Measurements from ENCODE around the gene WASF1. TPM values are rescaled to one million over a fixed set of nuclear protein-coding genes. Genes with fewer than 3 reads are reported as not detected.

The WASF1 gene
- total and polyA plus RNA-seq, 2 donors from 2014 or later, result 6.5 to 9.7 TPM

GRCh38 chr6:110105296-110105695 lies 74.2 kb downstream of the WASF1 start:
- DNase-seq, result no peak
- H3K27ac ChIP-seq (ENCODE audit: low read depth in 2 of 2, low read length in 2 of 2), result no peak overlapping the region
- no peak for TF ChIP-seq CTCF (IDR thresholded peaks at IDR 0.05; ENCODE audit: borderline replicate concordance, extremely low read depth, insufficient read depth)
- intact Hi-C loops (cut with DNase I), result no loop called here
- peaks cover 0 to 13% (median 5%) of the 10 kb centered on the region in 3 donors for H3K36me3 ChIP-seq (ENCODE audit: control insufficient read depth in 2 of 3, insufficient read depth in 3 of 3, low read length in 3 of 3)
- H3K9ac ChIP-seq (ENCODE audit: low read length in 3 of 3), result no peak overlapping the region
- no peaks in the 10 kb centered on the region for H3K9me3 ChIP-seq (ENCODE audit: control insufficient read depth in 2 of 3, insufficient read depth in 1 of 3, low read length in 3 of 3)
- no peak overlapping the region for H3K4me3 ChIP-seq (ENCODE audit: low read length in 3 of 3)
- H3K27me3 ChIP-seq (ENCODE audit: control insufficient read depth, insufficient read depth, low read length), result no peaks in the 10 kb centered on the region
- FAIRE-seq, result no peak
- H3K4me1 ChIP-seq (ENCODE audit: control insufficient read depth in 2 of 3, insufficient read depth in 2 of 3, low read depth in 1 of 3, low read length in 3 of 3), result no peaks in the 10 kb centered on the region

DNA sequence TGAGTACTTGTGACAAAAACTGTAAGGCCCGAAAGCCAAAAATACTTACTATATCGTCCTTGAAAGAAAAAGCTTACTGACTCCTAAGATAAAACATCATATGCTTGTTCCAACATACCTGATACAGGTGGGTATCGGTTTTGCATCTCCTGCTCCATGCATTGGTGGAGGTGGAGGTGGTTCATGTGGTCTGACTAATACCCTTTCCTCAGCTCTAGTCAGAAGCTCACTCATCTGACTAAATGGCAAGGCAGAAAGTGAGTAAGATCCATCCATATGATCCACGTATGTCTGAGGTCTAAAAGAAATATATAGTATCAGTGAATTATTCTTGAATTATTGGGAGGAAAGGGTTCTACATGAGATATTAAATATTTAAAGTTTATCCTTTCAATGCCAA lies 76.2 kb downstream of the WASF1 start:
- H3K4me3 ChIP-seq (ENCODE audit: low read length in 3 of 3), result no peak overlapping the region
- intact Hi-C loops (cut with DNase I), result no loop called here
- H3K9me3 ChIP-seq (ENCODE audit: control insufficient read depth in 2 of 3, insufficient read depth in 1 of 3, low read length in 3 of 3), result no peaks in the 10 kb centered on the region
- DNase-seq (no peak), FAIRE-seq (no peak)
- H3K27me3 ChIP-seq (ENCODE audit: control insufficient read depth, insufficient read depth, low read length), result no peaks in the 10 kb centered on the region
- TF ChIP-seq CTCF (IDR thresholded peaks at IDR 0.05; ENCODE audit: borderline replicate concordance, extremely low read depth, insufficient read depth), result no peak
- no peak overlapping the region for H3K27ac ChIP-seq (ENCODE audit: low read depth in 2 of 2, low read length in 2 of 2)
- H3K36me3 ChIP-seq (ENCODE audit: control insufficient read depth in 2 of 3, insufficient read depth in 3 of 3, low read length in 3 of 3), result peaks cover 0 to 13% (median 5%) of the 10 kb centered on the region in 3 donors
- no peak overlapping the region for H3K9ac ChIP-seq (ENCODE audit: low read length in 3 of 3)
- no peaks in the 10 kb centered on the region for H3K4me1 ChIP-seq (ENCODE audit: control insufficient read depth in 2 of 3, insufficient read depth in 2 of 3, low read depth in 1 of 3, low read length in 3 of 3)

DNA sequence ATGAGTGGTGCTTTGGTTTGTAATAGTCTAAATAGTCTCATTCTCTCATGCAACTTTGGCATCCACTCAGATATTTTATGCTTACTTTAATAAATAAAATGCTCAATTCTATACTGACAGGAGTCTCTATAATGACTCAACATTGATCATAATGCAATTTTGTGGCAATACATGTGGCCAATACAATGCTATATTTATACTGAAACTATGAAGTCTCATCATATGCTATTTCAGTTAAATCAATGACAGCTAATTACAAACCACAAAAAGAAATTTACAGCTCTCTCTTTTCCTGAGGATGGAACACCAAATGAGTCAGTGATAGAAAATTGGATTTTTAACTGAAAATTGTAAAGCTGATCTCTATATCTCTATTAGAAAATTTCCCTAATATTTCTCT lies 77.1 kb downstream of the WASF1 start:
- no peak overlapping the region for H3K27ac ChIP-seq (ENCODE audit: low read depth in 2 of 2, low read length in 2 of 2)
- FAIRE-seq, result no peak
- intact Hi-C loops (cut with DNase I), result no loop called here
- H3K9ac ChIP-seq (ENCODE audit: low read length in 3 of 3), result no peak overlapping the region
- no peaks in the 10 kb centered on the region for H3K9me3 ChIP-seq (ENCODE audit: control insufficient read depth in 2 of 3, insufficient read depth in 1 of 3, low read length in 3 of 3)
- TF ChIP-seq CTCF (IDR thresholded peaks at IDR 0.05; ENCODE audit: borderline replicate concordance, extremely low read depth, insufficient read depth), result no peak
- no peaks in the 10 kb centered on the region for H3K27me3 ChIP-seq (ENCODE audit: control insufficient read depth, insufficient read depth, low read length)
- H3K36me3 ChIP-seq (ENCODE audit: control insufficient read depth in 2 of 3, insufficient read depth in 3 of 3, low read length in 3 of 3), result peaks cover 0 to 12% (median 5%) of the 10 kb centered on the region in 3 donors
- DNase-seq, result no peak
- H3K4me3 ChIP-seq (ENCODE audit: low read length in 3 of 3), result no peak overlapping the region
- no peaks in the 10 kb centered on the region for H3K4me1 ChIP-seq (ENCODE audit: control insufficient read depth in 2 of 3, insufficient read depth in 2 of 3, low read depth in 1 of 3, low read length in 3 of 3)

- H3K9ac ChIP-seq (ENCODE audit: low read length in 3 of 3), result no peak overlapping the region
- TF ChIP-seq CTCF (IDR thresholded peaks at IDR 0.05; ENCODE audit: borderline replicate concordance, extremely low read depth, insufficient read depth), result no peak
- H3K27me3 ChIP-seq (ENCODE audit: control insufficient read depth, insufficient read depth, low read length), result no peaks in the 10 kb centered on the region
- FAIRE-seq, result no peak
- no peaks in the 10 kb centered on the region for H3K4me1 ChIP-seq (ENCODE audit: control insufficient read depth in 2 of 3, insufficient read depth in 2 of 3, low read depth in 1 of 3, low read length in 3 of 3)
- H3K9me3 ChIP-seq (ENCODE audit: control insufficient read depth in 2 of 3, insufficient read depth in 1 of 3, low read length in 3 of 3), result no peaks in the 10 kb centered on the region
- H3K36me3 ChIP-seq (ENCODE audit: control insufficient read depth in 2 of 3, insufficient read depth in 3 of 3, low read length in 3 of 3), result peaks cover 0 to 11% (median 5%) of the 10 kb centered on the region in 3 donors
- peak in 3 of 5 donors; percentile 11 to 23 (median 21) for DNase-seq
- H3K4me3 ChIP-seq (ENCODE audit: low read length in 3 of 3), result no peak overlapping the region
- H3K27ac ChIP-seq (ENCODE audit: low read depth in 2 of 2, low read length in 2 of 2), result no peak overlapping the region
- intact Hi-C loops (cut with DNase I), result no loop called here
Measured at GRCh38 chr6:110101885-110102284, 77.6 kb downstream of the WASF1 start.
